ENCODE results near the gene PLIN1. TPM values are rescaled to one million over a fixed set of nuclear protein-coding genes. Genes with fewer than 3 reads are reported as not detected.

The PLIN1 gene
- polyA plus RNA-seq, 1 donor (not counting 4 experiments of a cell fraction or from before 2014, with no cell fraction given): 0.30 TPM

DNA sequence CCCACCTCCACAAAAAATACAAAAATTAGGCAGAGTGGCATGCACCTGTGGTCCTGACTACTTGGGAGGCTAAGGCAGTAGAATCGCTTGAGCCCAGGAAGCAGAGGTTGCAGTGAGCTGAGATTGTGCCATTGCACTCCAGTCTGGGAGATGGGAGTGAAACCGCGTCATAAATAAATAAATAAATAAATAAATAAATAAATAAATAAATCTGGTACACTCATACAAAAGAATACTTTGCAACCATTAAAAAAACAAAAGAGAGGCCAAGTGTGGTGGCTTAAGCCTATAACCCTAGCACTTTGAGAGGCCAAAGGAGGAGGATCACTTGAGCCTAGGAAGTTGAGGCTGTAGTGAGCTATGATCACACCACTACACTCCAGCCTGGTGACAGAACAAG is 43.9 kb upstream of the PLIN1 start:
- dilution Hi-C loops (cut with MboI; ENCODE audit: extremely low pct_ligation_motif_present, low sequenced_read_pairs): loop anchor here (25.0 kb wide), 1 partner anchor 111 kb away; no protein-coding TSS in a partner anchor
- no peaks in the 10 kb centered on the region for H3K9me1 ChIP-seq (ENCODE audit: control insufficient read depth, extremely low read depth, insufficient read depth, low read length)
- FAIRE-seq: no peak
- TF ChIP-seq, protein P1, sequence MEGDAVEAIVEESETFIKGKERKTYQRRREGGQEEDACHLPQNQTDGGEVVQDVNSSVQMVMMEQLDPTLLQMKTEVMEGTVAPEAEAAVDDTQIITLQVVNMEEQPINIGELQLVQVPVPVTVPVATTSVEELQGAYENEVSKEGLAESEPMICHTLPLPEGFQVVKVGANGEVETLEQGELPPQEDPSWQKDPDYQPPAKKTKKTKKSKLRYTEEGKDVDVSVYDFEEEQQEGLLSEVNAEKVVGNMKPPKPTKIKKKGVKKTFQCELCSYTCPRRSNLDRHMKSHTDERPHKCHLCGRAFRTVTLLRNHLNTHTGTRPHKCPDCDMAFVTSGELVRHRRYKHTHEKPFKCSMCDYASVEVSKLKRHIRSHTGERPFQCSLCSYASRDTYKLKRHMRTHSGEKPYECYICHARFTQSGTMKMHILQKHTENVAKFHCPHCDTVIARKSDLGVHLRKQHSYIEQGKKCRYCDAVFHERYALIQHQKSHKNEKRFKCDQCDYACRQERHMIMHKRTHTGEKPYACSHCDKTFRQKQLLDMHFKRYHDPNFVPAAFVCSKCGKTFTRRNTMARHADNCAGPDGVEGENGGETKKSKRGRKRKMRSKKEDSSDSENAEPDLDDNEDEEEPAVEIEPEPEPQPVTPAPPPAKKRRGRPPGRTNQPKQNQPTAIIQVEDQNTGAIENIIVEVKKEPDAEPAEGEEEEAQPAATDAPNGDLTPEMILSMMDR (optimal IDR thresholded peaks at IDR 0.05 in 1 of 3, IDR thresholded peaks at IDR 0.05 in 1 of 3, conservative IDR thresholded peaks at IDR 0.05 in 1 of 3; ENCODE audit: extremely low read depth in 1 of 3, insufficient read depth in 2 of 3, low read length in 3 of 3): no peak
- TF ChIP-seq EZH2 (IDR thresholded peaks at IDR 0.05; ENCODE audit: low read length): no peak
- no peaks in the 10 kb centered on the region for H3K36me3 ChIP-seq (ENCODE audit: control insufficient read depth in 2 of 2, extremely low read depth in 1 of 2, insufficient read depth in 2 of 2, low read length in 2 of 2)
- H3K9ac ChIP-seq (ENCODE audit: control insufficient read depth, extremely low read depth, insufficient read depth, low read length): no peak overlapping the region
- H3K4me1 ChIP-seq (ENCODE audit: control insufficient read depth, extremely low read depth, insufficient read depth, low read length): no peaks in the 10 kb centered on the region
- no peak overlapping the region for H3K27ac ChIP-seq (ENCODE audit: control insufficient read depth, insufficient read depth, low read length)
- peaks cover 3% of the 10 kb centered on the region for H3K9me3 ChIP-seq (ENCODE audit: control insufficient read depth, low read depth, low read length)
- H3K4me2 ChIP-seq (ENCODE audit: control insufficient read depth, extremely low read depth, insufficient read depth, low read depth, low read length): no peak overlapping the region
- H2AFZ ChIP-seq (ENCODE audit: control insufficient read depth, low read length): no peak overlapping the region
- H3K27me3 ChIP-seq (ENCODE audit: control insufficient read depth, extremely low read depth, insufficient read depth, low read length): no peaks in the 10 kb centered on the region
- no peaks in the 10 kb centered on the region for H4K20me1 ChIP-seq (ENCODE audit: control insufficient read depth, extremely low read depth, insufficient read depth, low read length)
- no peak overlapping the region for H3K4me3 ChIP-seq (ENCODE audit: control insufficient read depth in 2 of 3, extremely low read depth in 1 of 3, insufficient read depth in 2 of 3, low read depth in 1 of 3, low read length in 3 of 3)
- H3K79me2 ChIP-seq (ENCODE audit: control insufficient read depth, insufficient read depth, low read length): no peaks in the 10 kb centered on the region
- no peak for DNase-seq (ENCODE audit: low read depth, low spot score)

DNA sequence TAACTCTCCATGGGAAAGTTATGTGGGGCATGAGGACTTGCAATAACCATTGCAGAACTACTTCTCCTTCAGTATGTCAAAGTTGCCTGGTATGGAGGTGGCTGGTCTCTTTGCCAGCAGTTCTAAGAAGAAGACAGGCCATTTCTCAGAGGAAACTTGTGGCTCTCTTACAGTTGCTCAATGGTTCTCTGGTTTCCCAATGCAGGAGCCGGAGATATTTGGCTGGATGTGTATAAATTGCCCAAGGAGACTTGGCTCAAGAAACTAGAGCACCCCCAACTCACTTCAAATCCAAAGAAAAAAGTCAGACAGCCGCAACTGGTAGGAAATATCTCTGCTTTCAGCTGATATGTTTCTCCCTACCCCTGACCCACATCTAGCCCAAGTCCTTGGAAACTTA is 35.6 kb upstream of the PLIN1 start:
- no peak for FAIRE-seq

More for the DNA sequence above, 35.6 kb upstream of the PLIN1 start:
- no peaks in the 10 kb centered on the region for H4K20me1 ChIP-seq (ENCODE audit: control insufficient read depth, extremely low read depth, insufficient read depth, low read length)
- no peaks in the 10 kb centered on the region for H3K27me3 ChIP-seq (ENCODE audit: control insufficient read depth, extremely low read depth, insufficient read depth, low read length)
- H3K9me3 ChIP-seq (ENCODE audit: control insufficient read depth, low read depth, low read length): no peaks in the 10 kb centered on the region
- H3K36me3 ChIP-seq (ENCODE audit: control insufficient read depth in 2 of 2, extremely low read depth in 1 of 2, insufficient read depth in 2 of 2, low read length in 2 of 2): no peaks in the 10 kb centered on the region
- DNase-seq (ENCODE audit: low read depth, low spot score): no peak
- no peaks in the 10 kb centered on the region for H3K9me1 ChIP-seq (ENCODE audit: control insufficient read depth, extremely low read depth, insufficient read depth, low read length)
- no peak overlapping the region for H3K9ac ChIP-seq (ENCODE audit: control insufficient read depth, extremely low read depth, insufficient read depth, low read length)
- TF ChIP-seq, protein P1 (optimal IDR thresholded peaks at IDR 0.05 in 1 of 3, IDR thresholded peaks at IDR 0.05 in 1 of 3, conservative IDR thresholded peaks at IDR 0.05 in 1 of 3; ENCODE audit: extremely low read depth in 1 of 3, insufficient read depth in 2 of 3, low read length in 3 of 3): no peak
- TF ChIP-seq EZH2 (IDR thresholded peaks at IDR 0.05; ENCODE audit: low read length): no peak
- no peaks in the 10 kb centered on the region for H3K4me1 ChIP-seq (ENCODE audit: control insufficient read depth, extremely low read depth, insufficient read depth, low read length)
- no peak overlapping the region for H2AFZ ChIP-seq (ENCODE audit: control insufficient read depth, low read length)
- dilution Hi-C loops (cut with MboI; ENCODE audit: extremely low pct_ligation_motif_present, low sequenced_read_pairs): loop anchor here (25.0 kb wide), 1 partner anchor 102 kb away; no protein-coding TSS in a partner anchor
- H3K4me2 ChIP-seq (ENCODE audit: control insufficient read depth, extremely low read depth, insufficient read depth, low read depth, low read length): no peak overlapping the region
- no peaks in the 10 kb centered on the region for H3K79me2 ChIP-seq (ENCODE audit: control insufficient read depth, insufficient read depth, low read length)
- no peak overlapping the region for H3K4me3 ChIP-seq (ENCODE audit: control insufficient read depth in 2 of 3, extremely low read depth in 1 of 3, insufficient read depth in 2 of 3, low read depth in 1 of 3, low read length in 3 of 3)
- H3K27ac ChIP-seq (ENCODE audit: control insufficient read depth, insufficient read depth, low read length): no peak overlapping the region
